Measurements from ENCODE around the gene C17orf113.

The C17orf113 gene

DNA sequence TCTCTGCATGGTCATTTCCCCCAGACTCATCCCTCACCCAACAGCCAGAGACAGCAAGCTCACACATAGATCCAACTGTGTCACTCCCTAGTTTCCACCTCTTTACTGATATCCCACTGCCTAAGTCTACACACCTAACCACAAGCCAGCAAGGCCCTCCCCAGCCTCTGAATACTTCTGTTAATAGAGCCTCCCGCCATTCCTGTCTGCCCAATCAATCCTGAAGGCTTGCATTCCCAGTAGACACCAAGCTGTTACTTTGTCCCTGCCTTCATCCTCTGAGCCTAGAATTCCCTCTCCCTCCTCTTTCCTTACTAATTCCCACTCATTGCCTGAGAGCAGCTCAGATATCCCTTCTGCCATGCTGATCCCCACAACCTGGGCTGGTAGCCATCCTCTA is 4.7 kb downstream of the C17orf113 start:
- no peak overlapping the region for H3K4me3 ChIP-seq (replicated peaks; ENCODE audit: low read depth, low read length)
- TF ChIP-seq, protein P1, sequence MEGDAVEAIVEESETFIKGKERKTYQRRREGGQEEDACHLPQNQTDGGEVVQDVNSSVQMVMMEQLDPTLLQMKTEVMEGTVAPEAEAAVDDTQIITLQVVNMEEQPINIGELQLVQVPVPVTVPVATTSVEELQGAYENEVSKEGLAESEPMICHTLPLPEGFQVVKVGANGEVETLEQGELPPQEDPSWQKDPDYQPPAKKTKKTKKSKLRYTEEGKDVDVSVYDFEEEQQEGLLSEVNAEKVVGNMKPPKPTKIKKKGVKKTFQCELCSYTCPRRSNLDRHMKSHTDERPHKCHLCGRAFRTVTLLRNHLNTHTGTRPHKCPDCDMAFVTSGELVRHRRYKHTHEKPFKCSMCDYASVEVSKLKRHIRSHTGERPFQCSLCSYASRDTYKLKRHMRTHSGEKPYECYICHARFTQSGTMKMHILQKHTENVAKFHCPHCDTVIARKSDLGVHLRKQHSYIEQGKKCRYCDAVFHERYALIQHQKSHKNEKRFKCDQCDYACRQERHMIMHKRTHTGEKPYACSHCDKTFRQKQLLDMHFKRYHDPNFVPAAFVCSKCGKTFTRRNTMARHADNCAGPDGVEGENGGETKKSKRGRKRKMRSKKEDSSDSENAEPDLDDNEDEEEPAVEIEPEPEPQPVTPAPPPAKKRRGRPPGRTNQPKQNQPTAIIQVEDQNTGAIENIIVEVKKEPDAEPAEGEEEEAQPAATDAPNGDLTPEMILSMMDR (IDR thresholded peaks at IDR 0.05; ENCODE audit: low read depth, low read length, missing control alignments) = no peak
- DNase-seq (ENCODE audit: extremely low read depth, low read depth) = no peak

DNA sequence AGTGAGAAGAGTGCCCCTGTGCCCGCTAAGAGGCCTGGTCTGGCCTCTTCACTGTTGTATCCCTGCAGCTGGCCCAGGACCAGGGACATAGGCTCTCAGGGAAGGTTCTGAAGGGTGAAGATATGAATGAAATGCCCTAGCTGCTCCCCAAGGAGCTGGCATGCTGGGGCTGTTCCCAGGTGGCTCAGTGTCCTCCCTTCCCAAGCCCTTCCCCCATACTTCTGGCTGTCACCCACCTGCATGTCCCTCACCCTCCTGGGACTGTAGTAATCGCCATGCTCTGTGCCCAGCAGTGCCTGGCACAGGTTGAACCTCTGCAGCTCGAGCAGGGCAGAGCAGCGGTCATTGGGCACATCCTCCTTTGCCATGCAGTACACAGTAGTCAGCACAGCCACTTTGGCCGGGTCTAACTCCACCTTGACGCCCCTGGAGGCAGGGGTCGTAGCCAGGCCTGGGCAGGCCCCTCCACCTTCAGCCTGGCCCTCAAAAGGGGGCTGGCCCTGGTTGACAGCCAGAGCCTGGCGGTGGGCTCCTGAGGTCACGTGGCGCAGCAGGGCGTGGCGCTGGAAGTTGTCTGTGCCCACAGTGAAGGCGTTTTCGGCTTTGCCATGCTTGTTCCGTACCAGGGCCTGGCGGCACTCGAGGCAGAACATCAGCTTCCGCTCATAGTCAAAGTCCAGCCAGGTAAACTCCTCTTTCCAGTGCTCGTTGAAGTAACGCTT is 7.6 kb downstream of the C17orf113 start:
- no peak overlapping the region for H3K4me3 ChIP-seq (replicated peaks; ENCODE audit: low read depth, low read length)
- DNase-seq (ENCODE audit: extremely low read depth, low read depth) = no peak
- TF ChIP-seq, protein P1 (IDR thresholded peaks at IDR 0.05; ENCODE audit: low read depth, low read length, missing control alignments) = no peak

DNA sequence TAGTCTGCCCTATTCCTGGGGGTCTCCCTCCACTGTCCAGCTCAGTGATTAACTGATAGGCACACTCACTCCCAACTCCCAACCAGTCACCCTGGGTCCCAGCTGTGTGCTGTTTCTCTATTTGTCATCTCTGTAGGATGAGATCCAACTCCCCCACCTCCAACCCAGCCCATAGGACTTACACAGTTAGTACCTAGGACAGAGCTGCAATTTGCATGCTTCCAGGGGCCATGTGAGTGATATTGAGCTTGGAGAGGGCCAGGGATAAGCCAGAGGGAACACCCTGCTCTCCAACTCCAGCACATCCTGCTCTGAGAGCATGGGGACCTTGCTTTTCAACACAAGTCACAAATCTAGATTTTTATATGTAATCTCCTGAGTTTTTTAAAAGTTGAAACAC is 8.8 kb downstream of the C17orf113 start:
- no peak for DNase-seq (ENCODE audit: extremely low read depth, low read depth)
- TF ChIP-seq, protein P1 (IDR thresholded peaks at IDR 0.05; ENCODE audit: low read depth, low read length, missing control alignments) = no peak

DNA sequence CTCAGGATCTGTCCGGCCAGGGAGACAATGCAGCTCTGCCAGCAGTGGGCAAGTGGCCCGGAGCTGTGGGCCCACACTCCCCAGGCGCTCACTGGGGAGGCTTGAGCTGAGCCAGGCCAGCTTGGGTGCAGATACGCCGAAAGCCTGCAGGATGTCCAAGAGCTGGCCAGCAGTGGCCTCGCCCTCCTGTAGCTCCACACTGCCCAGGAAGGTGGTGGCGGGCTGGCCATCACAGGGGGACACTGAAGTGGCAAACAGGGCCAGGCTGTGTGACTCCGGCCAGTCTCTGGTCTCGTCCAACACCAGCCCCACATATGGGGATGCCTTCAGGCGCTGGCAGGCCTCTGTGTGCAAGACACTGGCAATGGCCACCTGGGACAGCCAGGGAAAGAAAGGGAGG is 9.6 kb downstream of the C17orf113 start:
- DNase-seq (ENCODE audit: extremely low read depth, low read depth) = no peak
- H3K4me3 ChIP-seq (replicated peaks; ENCODE audit: low read depth, low read length) = no peak overlapping the region
- TF ChIP-seq, protein P1 (IDR thresholded peaks at IDR 0.05; ENCODE audit: low read depth, low read length, missing control alignments) = no peak

More for the DNA sequence above, 8.8 kb downstream of the C17orf113 start:
- H3K4me3 ChIP-seq (replicated peaks; ENCODE audit: low read depth, low read length) = no peak overlapping the region

DNA sequence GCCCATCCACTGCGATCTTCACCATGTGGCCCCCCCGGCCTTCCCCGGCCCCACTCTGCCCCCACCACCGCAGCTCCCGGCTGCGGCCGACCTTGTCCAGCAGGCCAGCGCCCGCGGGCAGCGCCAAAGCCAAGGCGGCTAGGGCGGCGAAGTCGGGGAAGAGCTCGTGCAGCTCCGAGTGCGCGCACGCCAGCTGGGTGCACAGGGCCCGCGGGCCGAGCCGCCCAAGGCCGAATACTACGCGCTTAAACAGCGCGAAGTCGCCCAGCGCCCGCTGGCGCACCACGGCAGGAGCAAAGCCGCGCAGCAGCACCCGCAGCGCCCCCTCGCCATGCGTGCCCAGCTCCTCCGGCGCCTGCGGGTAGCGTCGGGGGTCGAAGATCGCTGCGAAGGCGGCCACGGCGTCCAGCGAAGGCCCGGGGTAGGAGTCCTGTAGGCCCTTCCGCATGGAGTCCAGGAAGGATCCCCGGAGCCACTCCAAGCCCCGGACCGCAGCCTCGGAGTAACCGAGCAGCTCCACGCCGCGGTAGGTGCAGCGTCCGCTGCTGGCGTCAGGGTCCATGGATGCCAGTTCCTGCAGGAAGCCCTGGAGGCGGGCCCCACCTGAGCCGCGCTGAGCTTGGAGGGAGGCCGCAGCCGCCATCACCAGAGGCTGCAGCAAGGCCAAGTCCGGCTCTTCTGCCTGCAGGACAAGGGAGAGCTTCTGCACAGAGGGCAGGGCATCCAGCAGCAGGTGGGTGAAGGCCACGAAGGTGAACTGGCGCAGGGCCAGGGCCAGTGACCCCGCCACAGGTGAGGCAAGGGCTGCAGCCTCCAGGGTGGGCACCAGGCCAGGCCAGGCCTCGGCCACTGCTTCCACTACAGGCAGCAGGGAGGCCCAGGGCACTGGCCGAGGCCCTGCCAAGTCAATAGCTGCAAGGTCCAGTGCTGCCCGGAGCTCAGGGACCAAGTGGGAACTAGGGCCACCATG is 10.3 kb downstream of the C17orf113 start:
- H3K4me3 ChIP-seq (replicated peaks; ENCODE audit: low read depth, low read length) = no peak overlapping the region
- TF ChIP-seq, protein P1 (IDR thresholded peaks at IDR 0.05; ENCODE audit: low read depth, low read length, missing control alignments) = no peak

DNA sequence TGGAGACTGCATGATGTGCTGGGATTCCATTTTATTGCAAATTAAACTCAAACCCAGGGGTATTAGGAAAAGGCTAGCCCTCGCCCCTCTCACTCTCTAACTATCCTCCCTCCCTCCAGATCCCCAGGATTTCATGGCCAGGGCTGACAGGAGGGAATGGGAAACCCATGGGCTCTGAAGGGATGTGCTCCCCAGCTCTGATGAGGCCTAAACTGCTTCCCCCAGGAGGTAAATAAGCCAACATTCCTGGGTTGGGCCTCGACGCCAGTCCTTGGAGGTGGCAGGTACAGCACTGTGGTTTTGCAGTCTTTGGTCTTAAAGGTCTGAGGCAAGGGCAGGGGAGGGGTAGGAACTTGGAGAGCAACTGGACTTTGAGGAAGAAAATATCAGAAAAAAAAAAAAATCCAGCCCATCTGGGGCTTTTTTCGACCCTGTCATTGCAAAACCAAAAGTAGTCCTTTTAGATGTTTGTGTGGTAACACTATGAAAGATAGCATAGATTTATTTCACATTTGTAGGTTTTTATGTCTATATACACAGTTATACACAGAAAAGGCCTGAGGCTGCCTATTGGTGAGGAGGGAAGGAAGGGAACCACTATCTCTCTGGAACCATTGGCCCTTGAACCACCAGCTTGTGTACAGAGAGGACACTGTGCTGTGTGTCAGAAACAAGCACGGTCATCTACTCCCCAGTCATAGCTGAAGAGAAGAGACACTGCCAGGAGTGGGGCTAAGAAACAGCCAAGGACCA is 12.0 kb downstream of the C17orf113 start:
- DNase-seq (ENCODE audit: extremely low read depth, low read depth) = no peak
- TF ChIP-seq, protein P1 (IDR thresholded peaks at IDR 0.05; ENCODE audit: low read depth, low read length, missing control alignments) = no peak
- H3K4me3 ChIP-seq (replicated peaks; ENCODE audit: low read depth, low read length) = no peak overlapping the region

More for the DNA sequence above, 10.3 kb downstream of the C17orf113 start:
- DNase-seq (ENCODE audit: extremely low read depth, low read depth) = no peak
